Motor neuron (in vitro differentiated cells): Measurements from ENCODE around the gene SUSD2. TPM values are rescaled to one million over a fixed set of nuclear protein-coding genes. Genes with fewer than 3 reads are reported as not detected.
"Not testable (repeated sequence)": the region's sequence is repeated elsewhere in the genome, so short reads cannot be mapped to it uniquely, and the experiment has no call there.

Experiments used
- ATAC-seq, 8 experiments: fragments of 200-7000 bp; cut with Tn5 transposase; replicated peaks in 6 of 8; 2 replicates each; pipeline ENCODE4 v1.8.0; 2021; ENCODE audit warnings: mild to moderate bottlenecking in 8 of 8, moderate library complexity in 8 of 8
- H3K27ac ChIP-seq, 2 donors: fragments of 250-450 bp; sonication (Bioruptor Pico); 2 replicates each; pipeline ENCODE4 v1.9.0; 2021; ENCODE audit warnings: antibody characterized with exemption in 2 of 2, mild to moderate bottlenecking in 2 of 2, moderate library complexity in 1 of 2
- H3K4me1 ChIP-seq, 2 donors: fragments of 250-450 bp; sonication (Bioruptor Pico); replicated peaks in 1 of 2; 2 replicates each; pipeline ENCODE4 v1.6.1; 2021; ENCODE audit warnings: antibody characterized with exemption in 2 of 2, mild to moderate bottlenecking in 2 of 2, moderate library complexity in 1 of 2
- H3K4me3 ChIP-seq, 5 donors: fragments of 250-450 bp; sonication (Bioruptor Pico); 2 replicates each; pipeline ENCODE4 v1.9.0; 2021; ENCODE audit warnings: antibody characterized with exemption in 5 of 5, mild to moderate bottlenecking in 5 of 5, moderate library complexity in 4 of 5
- WGBS, 10 experiments: fragments of 450-650 bp; shearing (Covaris generic); methylation state at CpG; one replicate each; pipeline ENCODE4 v1.0.0; 2022; 5-methylcytosine and 5-hydroxymethylcytosine counted together
- in situ Hi-C, 9 experiments: fragments of 400-800 bp; cut with MboI; loops; one replicate each; pipeline ENCODE4 v1.15.0; 2021; ENCODE audit warnings: low sequenced_read_pairs in 9 of 9, low pct_unique_long_range_greater_than_20kb in 2 of 9; ENCODE audit not compliant: unreplicated experiment in 9 of 9
- total RNA-seq, 8 experiments: library from RNA; unstranded; fragments of 300-600 nt; gene quantifications; 2 replicates each; pipeline versions ENCODE4 v1.2.3 to v1.2.4, GENCODE V29; 2022

SUSD2 gene
- total RNA-seq, 8 experiments from 2014 or later, result 0.22 to 7.6 (median 1.3) TPM

DNA sequence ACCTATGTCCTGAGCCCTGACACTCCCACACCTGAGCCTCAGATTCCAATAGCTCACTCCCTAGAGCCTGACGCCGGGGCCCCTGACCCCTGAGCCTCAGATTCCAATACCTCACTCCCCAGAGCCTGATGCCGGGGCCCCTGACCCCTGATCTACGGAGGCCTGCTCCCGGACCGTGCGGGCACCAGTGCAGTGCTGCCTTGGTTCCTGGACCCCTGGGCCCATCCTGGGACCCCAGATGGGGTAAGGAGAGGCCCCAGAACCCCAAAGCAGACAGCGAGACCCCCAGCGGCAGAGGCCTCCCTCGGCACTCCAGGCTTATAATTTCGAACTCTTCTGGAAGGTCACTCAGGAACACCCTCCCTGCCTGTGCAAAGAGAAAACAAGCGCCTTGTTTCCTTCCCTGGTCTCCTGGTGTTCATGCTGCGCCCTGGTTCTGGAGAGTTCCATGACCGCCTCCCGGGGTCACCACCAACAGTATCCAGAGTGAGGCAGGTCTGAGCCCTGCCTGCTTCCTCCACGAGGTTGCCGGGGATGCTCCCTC lies 7.5 kb downstream of the SUSD2 start:
- no peaks in the 10 kb centered on the region for H3K4me1 ChIP-seq
- WGBS, 10 experiments, result 80 to 100% (median 80%) methylated on average over 1 to 7 of the region's 17 CpGs; no CpG with 5 or more reads in 7 of the 10 experiments
- no peak overlapping the region for H3K4me3 ChIP-seq
- no peak for ATAC-seq
- in situ Hi-C loops, result no loop called here
- H3K27ac ChIP-seq, result no peak overlapping the region

DNA sequence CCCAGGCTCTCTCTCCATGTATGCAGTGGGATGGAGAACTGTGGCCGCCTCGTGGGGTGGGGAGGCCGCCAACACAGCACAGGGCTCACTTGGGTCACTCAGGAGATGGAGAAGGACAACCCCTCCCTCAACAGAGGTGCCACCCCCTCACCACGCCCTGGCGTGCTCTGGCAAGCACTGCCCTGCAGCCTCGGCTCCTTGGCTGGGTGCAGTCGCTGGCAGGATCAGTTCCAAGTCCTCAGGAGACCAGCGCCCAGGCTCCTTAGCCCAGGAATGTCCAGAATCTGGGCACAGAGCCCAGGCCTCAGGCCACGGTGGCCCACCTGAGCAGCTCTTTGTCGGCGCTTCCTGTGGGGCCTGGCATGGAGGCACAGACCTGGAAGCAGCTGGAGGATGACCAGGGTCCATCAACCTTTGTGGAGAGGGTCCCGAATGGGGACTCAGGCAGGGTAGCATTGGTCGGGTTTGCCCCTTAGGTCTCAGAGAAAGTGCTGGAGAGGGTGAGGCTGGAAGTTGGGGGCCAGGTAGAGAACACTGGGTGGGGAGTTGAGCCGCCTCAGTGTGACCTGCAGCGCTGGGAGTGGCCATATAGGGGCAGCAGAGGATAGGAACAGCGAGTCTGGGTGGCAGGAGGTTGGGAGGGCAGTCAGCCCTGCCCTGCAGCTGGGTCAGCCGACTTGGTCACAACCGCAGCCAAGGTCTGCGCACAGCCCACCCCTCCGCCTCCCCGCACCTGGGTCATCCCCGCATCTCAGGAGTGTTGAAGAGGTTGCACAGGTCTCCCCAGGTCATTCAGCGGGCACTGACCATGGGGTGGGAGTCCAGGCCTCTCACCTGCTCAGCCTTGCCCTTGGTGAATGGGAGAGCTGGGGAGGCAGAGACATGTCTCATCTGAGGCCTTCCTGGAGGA lies 8.2 kb downstream of the SUSD2 start:
- Histone ChIP-seq H3K4me3 (no peak overlapping the region), H3K4me1 (no peaks in the 10 kb centered on the region), H3K27ac (no peak overlapping the region)
- in situ Hi-C loops, result loop anchor here in 1 of 9 experiments (10.0 kb wide), 1 partner anchor 55 kb away; the partner anchor contains the start of gene GGT5
- ATAC-seq, result peak; percentile 69 to 96 (median 80)
- WGBS, 10 experiments, result 16 to 67% (median 31%) methylated on average over 1 to 6 of the region's 23 CpGs; no CpG with 5 or more reads in 5 of the 10 experiments

DNA sequence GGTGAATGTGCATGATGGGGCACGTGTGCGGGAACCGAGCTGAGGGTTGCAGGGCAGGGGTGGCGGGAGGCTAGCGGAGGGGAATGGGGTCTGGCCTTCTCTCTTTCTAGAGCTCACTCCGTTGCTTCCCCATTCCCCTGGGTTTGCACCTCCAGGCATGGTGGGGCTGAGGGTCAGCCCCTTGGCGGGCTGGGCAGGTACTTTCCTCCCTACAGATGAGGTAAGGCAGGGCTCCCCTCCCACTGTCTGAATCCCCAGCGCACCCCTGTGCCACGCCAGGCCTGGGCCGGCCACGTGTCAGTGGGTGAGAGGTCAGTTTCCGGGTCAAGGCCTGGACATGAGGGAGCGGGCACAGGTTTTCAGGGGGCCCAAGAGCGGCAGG lies 8.9 kb downstream of the SUSD2 start:
- H3K4me1 ChIP-seq, result no peaks in the 10 kb centered on the region
- ATAC-seq, result no peak
- no peak overlapping the region for H3K27ac ChIP-seq
- in situ Hi-C loops, result loop anchor here in 1 of 9 experiments (10.0 kb wide), 1 partner anchor 55 kb away; the partner anchor contains the start of gene GGT5
- 67 to 90% methylated on average over 2 to 6 of the region's 14 CpGs; no CpG with 5 or more reads in 8 of the 10 experiments for WGBS, 10 experiments
- no peak overlapping the region for H3K4me3 ChIP-seq

DNA sequence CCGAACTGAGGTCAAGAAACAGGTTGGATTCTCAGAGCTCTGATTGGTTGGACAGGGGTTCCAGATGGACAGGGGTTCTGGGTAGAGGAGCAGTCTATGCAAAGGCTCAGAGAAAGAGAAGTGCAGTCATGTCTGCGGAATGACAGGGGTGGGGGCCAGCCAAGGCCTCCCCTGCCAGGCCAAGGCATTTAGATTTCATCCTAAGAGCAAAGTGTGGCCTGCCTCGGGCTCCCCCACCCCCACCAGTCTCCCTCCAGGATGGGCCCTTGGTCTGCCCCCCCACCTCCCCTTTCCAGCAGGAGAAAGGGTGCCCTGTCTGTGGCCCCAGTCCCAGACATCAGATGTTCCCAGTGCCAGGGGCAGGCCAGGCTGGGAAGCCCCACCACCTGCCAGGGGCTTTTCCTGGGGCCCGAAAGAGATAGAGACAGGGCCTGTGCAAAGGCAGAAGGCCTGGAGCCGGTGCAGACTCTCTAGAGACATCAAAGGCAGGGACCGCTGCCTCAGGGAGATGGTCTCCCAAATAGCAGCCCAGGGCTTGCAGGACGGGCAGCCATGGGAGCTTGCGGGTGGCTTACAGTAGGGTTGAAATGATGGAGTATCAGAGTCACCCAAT lies 9.4 kb downstream of the SUSD2 start:
- in situ Hi-C loops, result loop anchor here in 1 of 9 experiments (10.0 kb wide), 1 partner anchor 54 kb away; the partner anchor contains the start of gene GGT5
- 100% methylated on average over 1 to 2 of the region's 8 CpGs; no CpG with 5 or more reads in 6 of the 10 experiments for WGBS, 10 experiments
- Histone ChIP-seq H3K4me1 (no peaks in the 10 kb centered on the region), H3K27ac (no peak overlapping the region), H3K4me3 (no peak overlapping the region)
- ATAC-seq, result no peak

DNA sequence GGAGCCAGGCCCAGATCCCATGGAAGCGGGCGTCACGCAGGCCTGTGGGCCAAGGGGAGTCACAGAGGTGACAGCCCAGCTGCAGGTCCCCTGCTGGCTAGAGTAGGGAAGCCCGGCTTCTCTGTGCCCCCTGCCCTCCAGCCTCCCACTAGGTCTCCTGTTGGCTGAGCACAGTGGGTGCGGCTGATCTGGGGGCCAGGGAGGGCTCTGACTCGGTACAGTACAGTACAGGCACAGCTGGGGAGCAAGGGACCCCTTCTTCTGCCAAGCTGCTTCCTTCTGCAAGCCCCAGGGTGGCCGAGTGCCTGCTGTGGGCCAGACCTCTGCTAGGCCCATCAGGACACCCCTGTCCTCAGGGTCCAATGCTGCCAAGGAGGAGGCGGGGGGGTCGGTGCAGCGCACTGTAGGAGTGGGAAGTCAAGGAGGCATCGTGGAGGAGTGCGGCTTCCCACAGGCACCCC lies 10.1 kb downstream of the SUSD2 start:
- WGBS, 10 experiments, result 68 to 93% (median 84%) methylated on average over 1 to 10 of the region's 12 CpGs; no CpG with 5 or more reads in 4 of the 10 experiments
- Histone ChIP-seq H3K4me1 (no peaks in the 10 kb centered on the region), H3K4me3 (no peak overlapping the region), H3K27ac (no peak overlapping the region)
- ATAC-seq, result no peak
- in situ Hi-C loops, result loop anchor here in 1 of 9 experiments (10.0 kb wide), 1 partner anchor 53 kb away; the partner anchor contains the start of gene GGT5

DNA sequence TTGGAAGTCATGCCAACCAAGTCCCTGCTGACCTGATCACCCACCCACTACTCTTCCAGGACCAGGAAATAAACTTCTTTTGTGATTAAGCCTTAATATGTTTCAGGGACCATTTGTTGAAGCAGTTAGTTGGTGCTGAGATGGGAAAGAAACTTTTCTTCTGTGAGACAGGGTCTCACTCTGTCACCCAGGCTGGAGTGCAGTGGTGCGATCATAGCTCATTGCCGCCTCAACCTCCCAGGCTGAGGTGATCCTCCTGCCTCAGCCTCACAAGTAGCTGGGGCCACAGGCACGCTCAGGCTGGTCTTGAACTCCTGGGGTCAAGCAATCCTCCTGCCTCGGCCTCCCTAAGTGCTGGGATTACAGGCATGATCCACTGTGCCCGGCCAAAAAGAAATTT lies 10.6 kb downstream of the SUSD2 start:
- 72 to 100% (median 80%) methylated on average over 1 to 5 of the region's 5 CpGs; no CpG with 5 or more reads in 5 of the 10 experiments for WGBS, 10 experiments
- in situ Hi-C loops, result loop anchor here in 1 of 9 experiments (10.0 kb wide), 1 partner anchor 53 kb away; the partner anchor contains the start of gene GGT5
- ATAC-seq, result no peak
- H3K27ac ChIP-seq, result no peak overlapping the region
- no peak overlapping the region for H3K4me3 ChIP-seq
- H3K4me1 ChIP-seq, result no peaks in the 10 kb centered on the region

DNA sequence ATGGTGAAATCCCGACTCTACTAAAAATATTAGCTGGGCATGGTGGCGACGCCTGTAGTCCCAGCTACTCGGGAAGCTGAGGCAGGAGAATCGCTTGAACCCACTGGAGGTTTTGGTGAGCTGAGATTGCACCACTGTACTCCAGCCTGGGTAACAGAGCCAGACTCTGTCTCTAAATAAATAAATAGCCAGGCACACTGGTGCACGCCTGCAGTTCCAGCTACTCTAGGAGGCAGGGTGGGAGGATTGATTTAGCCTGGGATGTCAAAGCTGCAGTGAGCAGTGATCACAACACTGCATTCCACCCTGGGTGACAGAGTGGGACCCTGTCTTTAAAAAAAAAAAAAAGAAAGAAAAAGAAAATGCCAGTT lies 17.4 kb downstream of the SUSD2 start:
- WGBS, 10 experiments, result 82 to 100% (median 88%) methylated on average over 1 to 4 of the region's 6 CpGs; no CpG with 5 or more reads in 7 of the 10 experiments
- in situ Hi-C loops, result loop anchor here in 1 of 9 experiments (10.0 kb wide), 1 partner anchor 46 kb away; the partner anchor contains the start of gene GGT5
- no peak overlapping the region for H3K4me3 ChIP-seq
- ATAC-seq, result no peak
- no peak overlapping the region for H3K27ac ChIP-seq
- no peaks in the 10 kb centered on the region for H3K4me1 ChIP-seq

DNA sequence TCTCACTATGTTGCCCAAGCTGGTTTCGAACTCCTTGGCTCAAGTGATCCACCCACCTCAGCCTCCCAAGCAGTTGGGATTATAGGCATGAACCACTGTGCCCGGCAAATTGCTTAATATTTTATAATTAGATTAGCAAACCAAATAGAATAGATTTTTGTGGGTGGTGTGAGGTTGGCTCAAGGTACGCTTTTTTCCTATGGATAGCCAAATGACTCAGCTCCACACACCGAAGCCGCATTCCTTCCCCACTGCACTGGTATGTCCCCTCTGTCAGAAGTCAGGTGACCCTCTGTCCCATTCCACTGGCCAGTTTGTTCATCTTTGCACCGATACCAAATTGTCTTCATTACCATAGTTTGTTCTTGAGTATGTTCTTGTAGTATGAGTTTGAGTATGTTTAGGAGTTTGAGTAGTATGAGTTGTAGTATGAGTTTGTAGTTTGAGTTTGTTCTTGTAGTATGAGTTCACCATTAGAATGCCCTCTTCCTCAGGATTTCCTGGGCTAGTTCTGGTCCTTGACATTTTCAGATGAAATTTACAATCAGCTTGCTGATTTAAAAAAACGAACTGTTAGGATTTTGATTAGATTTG lies 19.4 kb downstream of the SUSD2 start:
- in situ Hi-C loops, result no loop called here
- H3K4me1 ChIP-seq, result no peaks in the 10 kb centered on the region
- H3K27ac ChIP-seq, result no peak overlapping the region
- no peak overlapping the region for H3K4me3 ChIP-seq
- ATAC-seq, result no peak
- WGBS, 10 experiments, result 27 to 100% (median 81%) methylated on average over 1 to 7 of the region's 7 CpGs

DNA sequence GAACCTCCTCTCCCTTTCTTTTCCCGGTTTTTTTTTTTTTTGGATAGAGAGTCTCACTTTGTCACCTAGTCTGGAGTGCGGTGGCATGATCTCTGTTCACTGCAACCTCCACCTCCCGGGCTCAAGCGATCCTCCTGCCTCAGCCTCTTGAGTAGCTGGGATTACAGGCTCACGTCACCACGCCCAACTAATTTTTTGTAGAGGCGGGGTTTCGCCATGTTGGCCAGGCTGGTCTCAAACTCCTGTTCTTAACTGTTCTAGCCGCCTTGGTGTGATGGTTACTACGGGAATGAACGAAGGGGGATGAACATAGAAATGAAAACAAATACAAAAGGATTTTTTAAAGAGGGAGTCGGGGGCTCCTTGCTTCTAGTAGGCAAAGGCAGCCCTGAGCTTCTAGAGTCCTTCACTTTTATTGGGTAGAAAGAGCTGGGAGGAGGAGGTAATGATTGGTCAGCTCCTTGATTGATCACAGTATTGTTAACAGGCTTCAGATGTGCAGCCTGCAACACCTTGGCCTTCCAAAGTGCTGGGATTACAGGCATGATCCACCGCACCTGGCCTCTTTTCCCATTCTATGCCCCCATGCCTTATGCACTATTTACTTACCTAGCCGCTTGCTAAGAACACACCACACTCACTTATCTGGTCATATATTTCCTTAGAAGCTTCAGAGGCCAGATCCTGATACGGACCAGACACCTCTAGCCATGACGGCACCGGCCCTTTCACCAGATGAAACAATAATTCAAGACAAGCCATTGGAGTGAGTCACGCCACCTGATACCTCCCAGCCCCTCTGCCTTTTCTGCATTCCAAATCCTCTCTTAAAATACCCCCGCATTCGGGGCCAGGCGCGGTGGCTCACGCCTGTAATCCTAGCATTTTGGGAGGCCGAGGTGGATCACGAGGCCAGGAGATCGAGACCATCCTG lies 20.7 kb downstream of the SUSD2 start:
- Histone ChIP-seq H3K4me1 (no peaks in the 10 kb centered on the region), H3K27ac (no peak overlapping the region), H3K4me3 (no peak overlapping the region)
- ATAC-seq, result no peak
- in situ Hi-C loops, result no loop called here
- WGBS, 10 experiments, result 74 to 97% (median 88%) methylated on average over 5 to 22 of the region's 26 CpGs

DNA sequence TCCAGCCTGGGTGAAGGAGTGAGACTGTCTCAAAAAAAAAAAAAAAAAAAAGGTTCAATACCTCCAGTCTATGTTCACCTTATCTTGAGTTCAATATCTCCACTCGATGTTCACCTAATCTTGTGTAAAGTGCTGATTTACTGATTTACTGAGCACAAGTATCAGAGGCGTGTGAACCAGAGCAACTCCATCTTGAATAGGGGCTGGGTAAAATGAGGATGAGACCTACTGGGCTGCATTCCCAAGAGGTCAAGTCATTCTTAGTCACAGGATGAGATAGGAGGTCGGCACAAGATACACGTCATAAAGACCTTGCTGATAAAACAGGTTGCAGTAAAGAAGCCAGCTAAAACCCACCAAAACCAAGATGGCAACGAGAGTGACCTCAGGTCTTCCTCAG lies 22.6 kb downstream of the SUSD2 start:
- in situ Hi-C loops, H3K4me1 ChIP-seq, ATAC-seq, H3K27ac ChIP-seq, H3K4me3 ChIP-seq: not testable (repeated sequence)
- WGBS, 10 experiments, result 48 to 100% (median 83%) methylated on average over 1 to 5 of the region's 5 CpGs; no CpG with 5 or more reads in 1 of the 10 experiments

DNA sequence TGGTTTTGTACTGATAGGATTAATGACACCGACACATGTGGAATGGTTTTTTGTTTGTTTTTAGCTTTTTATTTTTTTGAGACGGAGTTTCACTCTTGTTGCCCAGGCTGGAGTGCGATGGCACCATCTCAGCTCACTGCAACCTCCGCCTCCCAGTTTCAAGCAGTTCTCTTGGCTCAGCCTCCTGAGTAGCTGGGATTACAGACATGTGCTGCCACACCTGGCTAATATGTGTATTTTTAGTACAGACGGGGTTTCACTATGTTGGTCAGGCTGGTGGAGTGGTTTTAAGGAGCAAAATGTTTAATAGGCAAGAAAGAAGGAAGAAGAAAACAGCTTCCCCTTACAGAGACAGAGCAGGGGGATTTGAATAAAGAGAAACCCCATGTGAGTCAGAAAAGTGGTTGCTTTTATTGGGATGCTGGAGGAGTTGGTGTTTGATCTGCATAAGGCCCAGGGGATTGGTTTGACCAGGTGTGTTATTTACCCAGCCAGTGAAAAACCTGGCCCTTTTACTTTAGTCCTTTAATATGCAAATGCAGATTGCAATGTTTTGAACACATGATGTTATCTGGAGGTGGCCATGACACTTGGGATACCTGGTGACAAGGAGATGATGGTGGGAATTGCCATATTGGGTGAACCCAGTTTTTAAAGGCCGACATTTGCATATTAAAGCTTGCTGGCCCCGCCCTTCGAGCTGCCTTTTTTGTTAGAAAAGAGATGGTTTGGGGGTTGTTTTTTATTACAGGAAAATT lies 24.3 kb downstream of the SUSD2 start:
- in situ Hi-C loops, result no loop called here
- ATAC-seq, result no peak
- 70 to 100% (median 90%) methylated on average over 2 to 8 of the region's 8 CpGs for WGBS, 10 experiments
- Histone ChIP-seq H3K4me3 (no peak overlapping the region), H3K4me1 (no peaks in the 10 kb centered on the region), H3K27ac (no peak overlapping the region)
